ENCODE results near the gene RBBP7.

DNA sequence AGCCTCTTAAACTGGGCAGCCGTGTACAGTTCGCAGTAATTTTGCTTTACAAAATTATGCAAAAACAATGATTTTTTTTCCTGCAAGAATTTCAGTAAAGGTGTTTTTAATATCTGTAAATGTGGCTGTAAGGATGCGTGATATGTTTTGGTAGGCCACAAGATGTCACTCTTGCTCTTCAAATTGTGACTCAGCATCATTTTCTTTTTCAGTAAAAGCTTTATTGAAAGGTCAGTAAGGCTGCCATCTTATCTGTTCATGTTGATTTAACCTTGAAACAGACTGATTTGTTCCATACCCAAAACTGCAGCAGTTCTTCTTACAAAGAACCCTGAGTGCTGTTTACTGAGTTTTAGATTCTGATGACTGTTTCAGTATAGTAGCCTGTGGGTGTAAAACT lies 44.0 kb downstream of the RBBP7 start:
- TF ChIP-seq, protein P1, sequence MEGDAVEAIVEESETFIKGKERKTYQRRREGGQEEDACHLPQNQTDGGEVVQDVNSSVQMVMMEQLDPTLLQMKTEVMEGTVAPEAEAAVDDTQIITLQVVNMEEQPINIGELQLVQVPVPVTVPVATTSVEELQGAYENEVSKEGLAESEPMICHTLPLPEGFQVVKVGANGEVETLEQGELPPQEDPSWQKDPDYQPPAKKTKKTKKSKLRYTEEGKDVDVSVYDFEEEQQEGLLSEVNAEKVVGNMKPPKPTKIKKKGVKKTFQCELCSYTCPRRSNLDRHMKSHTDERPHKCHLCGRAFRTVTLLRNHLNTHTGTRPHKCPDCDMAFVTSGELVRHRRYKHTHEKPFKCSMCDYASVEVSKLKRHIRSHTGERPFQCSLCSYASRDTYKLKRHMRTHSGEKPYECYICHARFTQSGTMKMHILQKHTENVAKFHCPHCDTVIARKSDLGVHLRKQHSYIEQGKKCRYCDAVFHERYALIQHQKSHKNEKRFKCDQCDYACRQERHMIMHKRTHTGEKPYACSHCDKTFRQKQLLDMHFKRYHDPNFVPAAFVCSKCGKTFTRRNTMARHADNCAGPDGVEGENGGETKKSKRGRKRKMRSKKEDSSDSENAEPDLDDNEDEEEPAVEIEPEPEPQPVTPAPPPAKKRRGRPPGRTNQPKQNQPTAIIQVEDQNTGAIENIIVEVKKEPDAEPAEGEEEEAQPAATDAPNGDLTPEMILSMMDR (IDR thresholded peaks at IDR 0.05) = peak in 1 of 2 donors; percentile 14
- TF ChIP-seq EP300 (IDR thresholded peaks at IDR 0.05) = no peak
- TF ChIP-seq POLR2AphosphoS5 (IDR thresholded peaks at IDR 0.05) = no peak
- TF ChIP-seq POLR2A (IDR thresholded peaks at IDR 0.05) = no peak

Data from suprapubic skin (tissue), 4 donors.